ENCODE results near the gene FFAR3.
A peak's percentile ranks its signal among the peaks of the same experiment; 100 is the strongest.
"Not testable (repeated sequence)": the region's sequence is repeated elsewhere in the genome, so short reads cannot be mapped to it uniquely, and the experiment has no call there.

The FFAR3 gene

GRCh38 chr19:35373492-35373891 is 15.2 kb downstream of the FFAR3 start:
- Histone ChIP-seq H3K9me3 (ENCODE audit: control insufficient read depth, insufficient read depth, low read depth, low read length) (peaks cover 10% of the 10 kb centered on the region), H3K36me3 (ENCODE audit: control insufficient read depth in 2 of 2, insufficient read depth in 1 of 2, low read length in 2 of 2) (no peaks in the 10 kb centered on the region), H3K4me3 (ENCODE audit: low read depth, low read length) (no peak overlapping the region), H3K27ac (ENCODE audit: extremely low read depth, low read depth, low read length) (no peak overlapping the region), H3K4me1 (ENCODE audit: control insufficient read depth, insufficient read depth, low read length) (no peaks in the 10 kb centered on the region)
- ChIA-PET POLR2A (interaction anchor here (0.6 kb wide), 1 partner anchor 24 kb away, joined by 6 read pairs; no protein-coding TSS in a partner anchor), CTCF (no interaction called here)
- no peak for TF ChIP-seq ZNF223 (tag by site-specific recombination; IDR thresholded peaks at IDR 0.05)
- no peak for TF ChIP-seq ZNF133 (tag by site-specific recombination; IDR thresholded peaks at IDR 0.05)
- TF ChIP-seq, protein P1, sequence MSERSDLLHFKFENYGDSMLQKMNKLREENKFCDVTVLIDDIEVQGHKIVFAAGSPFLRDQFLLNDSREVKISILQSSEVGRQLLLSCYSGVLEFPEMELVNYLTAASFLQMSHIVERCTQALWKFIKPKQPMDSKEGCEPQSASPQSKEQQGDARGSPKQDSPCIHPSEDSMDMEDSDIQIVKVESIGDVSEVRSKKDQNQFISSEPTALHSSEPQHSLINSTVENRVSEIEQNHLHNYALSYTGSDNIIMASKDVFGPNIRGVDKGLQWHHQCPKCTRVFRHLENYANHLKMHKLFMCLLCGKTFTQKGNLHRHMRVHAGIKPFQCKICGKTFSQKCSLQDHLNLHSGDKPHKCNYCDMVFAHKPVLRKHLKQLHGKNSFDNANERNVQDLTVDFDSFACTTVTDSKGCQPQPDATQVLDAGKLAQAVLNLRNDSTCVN (tag by site-specific recombination; optimal IDR thresholded peaks at IDR 0.05), result no peak
- TF ChIP-seq KLF7 (tag by site-specific recombination; IDR thresholded peaks at IDR 0.05; ENCODE audit: borderline replicate concordance), result no peak
- TF ChIP-seq EGR2 (tag by site-specific recombination; IDR thresholded peaks at IDR 0.05; ENCODE audit: low read depth), result no peak
- no peak for TF ChIP-seq ZNF560 (tag by site-specific recombination; IDR thresholded peaks at IDR 0.05; ENCODE audit: borderline replicate concordance)
- no peak for TF ChIP-seq ZNF473 (tag by site-specific recombination; IDR thresholded peaks at IDR 0.05)
- TF ChIP-seq ZNF140 (tag by site-specific recombination; IDR thresholded peaks at IDR 0.05), result no peak
- no peak for TF ChIP-seq KLF1 (tag by site-specific recombination; IDR thresholded peaks at IDR 0.05)
- TF ChIP-seq ZNF362 (tag by site-specific recombination; IDR thresholded peaks at IDR 0.05), result no peak
- TF ChIP-seq ZEB2 (tag by site-specific recombination; IDR thresholded peaks at IDR 0.05), result no peak
- no peak for TF ChIP-seq ZBTB20 (tag by site-specific recombination; IDR thresholded peaks at IDR 0.05)
- TF ChIP-seq ZNF175 (tag by site-specific recombination; IDR thresholded peaks at IDR 0.05), result no peak
- no peak for TF ChIP-seq ZNF837 (tag by site-specific recombination; IDR thresholded peaks at IDR 0.05)
- no peak for TF ChIP-seq ZBTB8A (tag by site-specific recombination; IDR thresholded peaks at IDR 0.05)
- TF ChIP-seq ZNF776 (tag by site-specific recombination; IDR thresholded peaks at IDR 0.05; ENCODE audit: borderline replicate concordance), result no peak
- no peak for TF ChIP-seq ZNF10 (tag by site-specific recombination; IDR thresholded peaks at IDR 0.05)
- TF ChIP-seq HOXA7 (CRISPR knock-in tag; IDR thresholded peaks at IDR 0.05; ENCODE audit: borderline replicate concordance), result no peak

DNA sequence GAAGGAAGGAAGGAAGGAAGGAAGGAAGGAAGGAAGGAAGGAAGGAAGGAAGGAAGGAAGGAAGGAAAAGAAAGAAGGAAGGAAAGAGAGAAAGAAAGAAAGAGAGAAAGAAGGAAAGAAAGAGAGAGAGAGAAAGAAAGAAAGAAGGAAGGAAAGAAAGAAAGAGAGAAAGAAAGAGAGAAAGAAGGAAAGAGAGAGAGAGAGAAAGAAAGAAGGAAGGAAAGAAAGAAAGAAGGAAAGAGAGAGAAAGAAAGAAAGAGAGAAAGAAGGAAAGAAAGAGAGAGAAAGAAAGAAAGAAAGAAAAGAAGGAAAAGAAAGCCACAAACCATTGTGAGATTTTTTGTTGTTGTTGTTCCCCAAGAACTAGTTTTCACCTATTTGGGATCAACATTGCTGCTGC is 15.8 kb downstream of the FFAR3 start:
- H3K4me1 ChIP-seq (ENCODE audit: control insufficient read depth, insufficient read depth, low read length); H3K27ac ChIP-seq (ENCODE audit: extremely low read depth, low read depth, low read length); H3K36me3 ChIP-seq (ENCODE audit: control insufficient read depth in 2 of 2, insufficient read depth in 1 of 2, low read length in 2 of 2); H3K4me3 ChIP-seq (ENCODE audit: low read depth, low read length): not testable (repeated sequence)
- ChIA-PET POLR2A (interaction anchor here (0.6 kb wide), 1 partner anchor 24 kb away, joined by 6 read pairs; no protein-coding TSS in a partner anchor), CTCF (interaction anchor here (1.1 kb wide), 1 partner anchor 20 kb away, joined by 5 read pairs; no protein-coding TSS in a partner anchor)
- peak; percentile 94 for TF ChIP-seq ZNF366 (tag by site-specific recombination; conservative IDR thresholded peaks at IDR 0.05)
- peaks cover 11% of the 10 kb centered on the region for H3K9me3 ChIP-seq (ENCODE audit: control insufficient read depth, insufficient read depth, low read depth, low read length)

- Histone ChIP-seq H3K4me3 (ENCODE audit: low read depth, low read length) (no peak overlapping the region), H3K36me3 (ENCODE audit: control insufficient read depth in 2 of 2, insufficient read depth in 1 of 2, low read length in 2 of 2) (no peaks in the 10 kb centered on the region), H3K9me3 (ENCODE audit: control insufficient read depth, insufficient read depth, low read depth, low read length) (peaks cover 11% of the 10 kb centered on the region), H3K4me1 (ENCODE audit: control insufficient read depth, insufficient read depth, low read length) (no peaks in the 10 kb centered on the region), H3K27ac (ENCODE audit: extremely low read depth, low read depth, low read length) (no peak overlapping the region)
- ChIA-PET CTCF (interaction anchor here (0.6 to 3.6 kb wide), 3 partner anchors 13 to 135 kb away, joined by 3 to 26 read pairs (median 4); no protein-coding TSS in a partner anchor), POLR2A (no interaction called here)
- TF ChIP-seq ZNF366 (tag by site-specific recombination; conservative IDR thresholded peaks at IDR 0.05) (peak; percentile 93), PBX3 (CRISPR knock-in tag; IDR thresholded peaks at IDR 0.05) (no peak), ZNF529 (tag by site-specific recombination; IDR thresholded peaks at IDR 0.05; ENCODE audit: insufficient replicate concordance) (no peak)
- TF ChIP-seq, protein P2, sequence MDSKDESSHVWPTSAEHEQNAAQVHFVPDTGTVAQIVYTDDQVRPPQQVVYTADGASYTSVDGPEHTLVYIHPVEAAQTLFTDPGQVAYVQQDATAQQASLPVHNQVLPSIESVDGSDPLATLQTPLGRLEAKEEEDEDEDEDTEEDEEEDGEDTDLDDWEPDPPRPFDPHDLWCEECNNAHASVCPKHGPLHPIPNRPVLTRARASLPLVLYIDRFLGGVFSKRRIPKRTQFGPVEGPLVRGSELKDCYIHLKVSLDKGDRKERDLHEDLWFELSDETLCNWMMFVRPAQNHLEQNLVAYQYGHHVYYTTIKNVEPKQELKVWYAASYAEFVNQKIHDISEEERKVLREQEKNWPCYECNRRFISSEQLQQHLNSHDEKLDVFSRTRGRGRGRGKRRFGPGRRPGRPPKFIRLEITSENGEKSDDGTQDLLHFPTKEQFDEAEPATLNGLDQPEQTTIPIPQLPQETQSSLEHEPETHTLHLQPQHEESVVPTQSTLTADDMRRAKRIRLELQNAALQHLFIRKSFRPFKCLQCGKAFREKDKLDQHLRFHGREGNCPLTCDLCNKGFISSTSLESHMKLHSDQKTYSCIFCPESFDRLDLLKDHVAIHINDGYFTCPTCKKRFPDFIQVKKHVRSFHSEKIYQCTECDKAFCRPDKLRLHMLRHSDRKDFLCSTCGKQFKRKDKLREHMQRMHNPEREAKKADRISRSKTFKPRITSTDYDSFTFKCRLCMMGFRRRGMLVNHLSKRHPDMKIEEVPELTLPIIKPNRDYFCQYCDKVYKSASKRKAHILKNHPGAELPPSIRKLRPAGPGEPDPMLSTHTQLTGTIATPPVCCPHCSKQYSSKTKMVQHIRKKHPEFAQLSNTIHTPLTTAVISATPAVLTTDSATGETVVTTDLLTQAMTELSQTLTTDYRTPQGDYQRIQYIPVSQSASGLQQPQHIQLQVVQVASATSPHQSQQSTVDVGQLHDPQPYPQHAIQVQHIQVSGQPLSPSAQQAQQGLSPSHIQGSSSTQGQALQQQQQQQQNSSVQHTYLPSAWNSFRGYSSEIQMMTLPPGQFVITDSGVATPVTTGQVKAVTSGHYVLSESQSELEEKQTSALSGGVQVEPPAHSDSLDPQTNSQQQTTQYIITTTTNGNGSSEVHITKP (tag by site-specific recombination; IDR thresholded peaks at IDR 0.05), result peak; percentile 93
Measured at GRCh38 chr19:35375505-35376307, 17.4 kb downstream of the FFAR3 start.

Data from HEK293 (cell line).